NCI-H460 (cell line): ENCODE results near the gene SZT2. TPM values are rescaled to one million over a fixed set of nuclear protein-coding genes. Genes with fewer than 3 reads are reported as not detected.

Experiments used
- DNase-seq: peaks from one replicate; pipeline ENCODE4 v3.0.0-alpha.2; 2016; ENCODE audit warnings: low read depth; ENCODE audit errors: extremely low read depth
- total RNA-seq: library from RNA; depleted of rRNA; stranded (reverse); fragments of >200 nt; shearing (Covaris generic); gene quantifications from 2 replicates; pipeline ENCODE4 v1.2.3, GENCODE V29; 2014

The SZT2 gene
- total RNA-seq, 1 experiment from 2014 or later: 16.2 TPM

GRCh38 chr1:43439781-43440180 is 50.1 kb downstream of the SZT2 start:
- DNase-seq: no peak

GRCh38 chr1:43440358-43440757 is 50.7 kb downstream of the SZT2 start:
- DNase-seq: no peak

- DNase-seq: no peak
These were observed 51.6 kb downstream of the SZT2 start for GRCh38 chr1:43441166-43441893.

- DNase-seq: no peak
These were observed 52.4 kb downstream of the SZT2 start for GRCh38 chr1:43441894-43442637.

GRCh38 chr1:43442756-43443155 is 53.1 kb downstream of the SZT2 start:
- no peak for DNase-seq

GRCh38 chr1:43443197-43443946 is 53.7 kb downstream of the SZT2 start:
- DNase-seq: no peak

- no peak for DNase-seq
These were observed 54.6 kb downstream of the SZT2 start for GRCh38 chr1:43444151-43444828.

GRCh38 chr1:43444836-43445235 is 55.1 kb downstream of the SZT2 start:
- DNase-seq: no peak

GRCh38 chr1:43445606-43446387 is 56.1 kb downstream of the SZT2 start:
- DNase-seq: no peak

- no peak for DNase-seq
These were observed 56.7 kb downstream of the SZT2 start for GRCh38 chr1:43446388-43446740.

GRCh38 chr1:43446881-43447835 is 57.5 kb downstream of the SZT2 start:
- DNase-seq: no peak

- DNase-seq: no peak
These were observed 58.4 kb downstream of the SZT2 start for GRCh38 chr1:43447891-43448708.

- DNase-seq: no peak
These were observed 59.4 kb downstream of the SZT2 start for GRCh38 chr1:43448955-43449707.

GRCh38 chr1:43449708-43450069 is 60.0 kb downstream of the SZT2 start:
- DNase-seq: no peak

- no peak for DNase-seq
These were observed 60.7 kb downstream of the SZT2 start for GRCh38 chr1:43450251-43450941.

- no peak for DNase-seq
These were observed 61.5 kb downstream of the SZT2 start for GRCh38 chr1:43451157-43451591.
